ENCODE results near the gene F12.

The F12 gene

DNA sequence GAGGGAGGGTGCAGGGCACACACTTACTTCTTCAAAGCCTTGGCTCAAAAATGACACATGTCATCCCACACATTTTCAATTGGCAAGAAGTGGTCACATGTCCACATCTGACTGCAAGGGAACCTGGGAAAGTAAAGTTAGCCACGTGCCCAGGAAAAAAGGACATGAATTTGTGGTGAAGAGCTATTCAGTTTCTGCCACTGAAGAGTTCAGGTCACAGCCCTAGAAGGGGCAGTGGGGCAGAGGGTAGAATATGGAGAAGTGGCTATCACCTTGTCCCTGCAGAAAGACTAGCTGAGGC lies 53.5 kb downstream of the F12 start (continued):
- TF ChIP-seq, protein P1, sequence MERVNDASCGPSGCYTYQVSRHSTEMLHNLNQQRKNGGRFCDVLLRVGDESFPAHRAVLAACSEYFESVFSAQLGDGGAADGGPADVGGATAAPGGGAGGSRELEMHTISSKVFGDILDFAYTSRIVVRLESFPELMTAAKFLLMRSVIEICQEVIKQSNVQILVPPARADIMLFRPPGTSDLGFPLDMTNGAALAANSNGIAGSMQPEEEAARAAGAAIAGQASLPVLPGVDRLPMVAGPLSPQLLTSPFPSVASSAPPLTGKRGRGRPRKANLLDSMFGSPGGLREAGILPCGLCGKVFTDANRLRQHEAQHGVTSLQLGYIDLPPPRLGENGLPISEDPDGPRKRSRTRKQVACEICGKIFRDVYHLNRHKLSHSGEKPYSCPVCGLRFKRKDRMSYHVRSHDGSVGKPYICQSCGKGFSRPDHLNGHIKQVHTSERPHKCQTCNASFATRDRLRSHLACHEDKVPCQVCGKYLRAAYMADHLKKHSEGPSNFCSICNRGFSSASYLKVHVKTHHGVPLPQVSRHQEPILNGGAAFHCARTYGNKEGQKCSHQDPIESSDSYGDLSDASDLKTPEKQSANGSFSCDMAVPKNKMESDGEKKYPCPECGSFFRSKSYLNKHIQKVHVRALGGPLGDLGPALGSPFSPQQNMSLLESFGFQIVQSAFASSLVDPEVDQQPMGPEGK (CRISPR knock-in tag; IDR thresholded peaks at IDR 0.05; ENCODE audit: borderline replicate concordance) = no peak
- no peak for TF ChIP-seq ZNF70 (CRISPR knock-in tag; IDR thresholded peaks at IDR 0.05)
- no peak for TF ChIP-seq SNAI2 (CRISPR knock-in tag; IDR thresholded peaks at IDR 0.05)
- no peak for TF ChIP-seq BACH2 (CRISPR knock-in tag; IDR thresholded peaks at IDR 0.05; ENCODE audit: borderline replicate concordance)

DNA sequence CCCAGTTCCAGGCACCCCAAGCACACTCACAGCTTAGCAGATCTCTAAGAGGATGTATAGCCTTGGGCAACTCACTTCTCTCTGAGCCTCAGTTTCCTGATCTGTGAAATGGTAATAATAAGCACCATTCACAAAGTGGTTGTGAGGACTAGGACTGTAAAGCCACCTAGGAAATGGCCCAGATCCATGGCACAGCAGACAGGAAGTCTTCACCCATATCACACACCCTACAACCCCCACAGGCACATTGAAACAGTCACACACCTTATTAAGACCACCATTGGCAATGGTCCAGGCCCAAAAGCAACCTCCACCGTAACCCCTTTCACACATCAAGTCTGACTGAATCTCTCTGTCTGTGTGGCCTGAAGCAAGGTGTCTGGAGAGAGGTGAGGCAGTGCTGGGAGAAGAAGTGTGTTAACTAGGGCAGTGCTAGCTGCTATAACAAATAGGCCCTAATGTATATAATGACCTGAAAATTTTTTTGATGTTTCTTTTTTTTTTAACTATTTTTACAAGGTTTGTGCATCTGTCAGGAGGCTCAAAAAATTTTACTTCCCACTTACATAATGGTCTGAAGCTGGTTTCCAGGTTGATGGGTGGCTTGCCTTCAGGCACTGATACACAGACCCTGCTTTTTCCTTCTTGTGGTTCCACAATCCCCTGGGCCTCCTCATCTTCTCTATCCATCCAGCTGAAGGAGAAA lies 54.0 kb downstream of the F12 start:
- TF ChIP-seq, protein P2, sequence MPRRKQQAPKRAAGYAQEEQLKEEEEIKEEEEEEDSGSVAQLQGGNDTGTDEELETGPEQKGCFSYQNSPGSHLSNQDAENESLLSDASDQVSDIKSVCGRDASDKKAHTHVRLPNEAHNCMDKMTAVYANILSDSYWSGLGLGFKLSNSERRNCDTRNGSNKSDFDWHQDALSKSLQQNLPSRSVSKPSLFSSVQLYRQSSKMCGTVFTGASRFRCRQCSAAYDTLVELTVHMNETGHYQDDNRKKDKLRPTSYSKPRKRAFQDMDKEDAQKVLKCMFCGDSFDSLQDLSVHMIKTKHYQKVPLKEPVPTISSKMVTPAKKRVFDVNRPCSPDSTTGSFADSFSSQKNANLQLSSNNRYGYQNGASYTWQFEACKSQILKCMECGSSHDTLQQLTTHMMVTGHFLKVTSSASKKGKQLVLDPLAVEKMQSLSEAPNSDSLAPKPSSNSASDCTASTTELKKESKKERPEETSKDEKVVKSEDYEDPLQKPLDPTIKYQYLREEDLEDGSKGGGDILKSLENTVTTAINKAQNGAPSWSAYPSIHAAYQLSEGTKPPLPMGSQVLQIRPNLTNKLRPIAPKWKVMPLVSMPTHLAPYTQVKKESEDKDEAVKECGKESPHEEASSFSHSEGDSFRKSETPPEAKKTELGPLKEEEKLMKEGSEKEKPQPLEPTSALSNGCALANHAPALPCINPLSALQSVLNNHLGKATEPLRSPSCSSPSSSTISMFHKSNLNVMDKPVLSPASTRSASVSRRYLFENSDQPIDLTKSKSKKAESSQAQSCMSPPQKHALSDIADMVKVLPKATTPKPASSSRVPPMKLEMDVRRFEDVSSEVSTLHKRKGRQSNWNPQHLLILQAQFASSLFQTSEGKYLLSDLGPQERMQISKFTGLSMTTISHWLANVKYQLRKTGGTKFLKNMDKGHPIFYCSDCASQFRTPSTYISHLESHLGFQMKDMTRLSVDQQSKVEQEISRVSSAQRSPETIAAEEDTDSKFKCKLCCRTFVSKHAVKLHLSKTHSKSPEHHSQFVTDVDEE (CRISPR knock-in tag; IDR thresholded peaks at IDR 0.05) = no peak
- TF ChIP-seq ZC3H10 (CRISPR knock-in tag; IDR thresholded peaks at IDR 0.05) = no peak
- no peak for TF ChIP-seq ARNTL (CRISPR knock-in tag; IDR thresholded peaks at IDR 0.05; ENCODE audit: borderline replicate concordance, low read depth)
- TF ChIP-seq TOX (CRISPR knock-in tag; IDR thresholded peaks at IDR 0.05; ENCODE audit: borderline replicate concordance) = no peak
- no peak for TF ChIP-seq ZFP30 (CRISPR knock-in tag; IDR thresholded peaks at IDR 0.05)
- TF ChIP-seq, protein P3, sequence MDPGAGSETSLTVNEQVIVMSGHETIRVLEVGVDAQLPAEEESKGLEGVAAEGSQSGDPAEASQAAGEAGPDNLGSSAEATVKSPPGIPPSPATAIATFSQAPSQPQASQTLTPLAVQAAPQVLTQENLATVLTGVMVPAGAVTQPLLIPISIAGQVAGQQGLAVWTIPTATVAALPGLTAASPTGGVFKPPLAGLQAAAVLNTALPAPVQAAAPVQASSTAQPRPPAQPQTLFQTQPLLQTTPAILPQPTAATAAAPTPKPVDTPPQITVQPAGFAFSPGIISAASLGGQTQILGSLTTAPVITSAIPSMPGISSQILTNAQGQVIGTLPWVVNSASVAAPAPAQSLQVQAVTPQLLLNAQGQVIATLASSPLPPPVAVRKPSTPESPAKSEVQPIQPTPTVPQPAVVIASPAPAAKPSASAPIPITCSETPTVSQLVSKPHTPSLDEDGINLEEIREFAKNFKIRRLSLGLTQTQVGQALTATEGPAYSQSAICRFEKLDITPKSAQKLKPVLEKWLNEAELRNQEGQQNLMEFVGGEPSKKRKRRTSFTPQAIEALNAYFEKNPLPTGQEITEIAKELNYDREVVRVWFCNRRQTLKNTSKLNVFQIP (CRISPR knock-in tag; IDR thresholded peaks at IDR 0.05; ENCODE audit: borderline replicate concordance, low read depth) = no peak
- no peak for TF ChIP-seq CSDC2 (CRISPR knock-in tag; IDR thresholded peaks at IDR 0.05)
- no peak for TF ChIP-seq SNAI2 (CRISPR knock-in tag; IDR thresholded peaks at IDR 0.05)
- no peak for TF ChIP-seq GLIS3 (CRISPR knock-in tag; IDR thresholded peaks at IDR 0.05)
- no peak for ATAC-seq

DNA sequence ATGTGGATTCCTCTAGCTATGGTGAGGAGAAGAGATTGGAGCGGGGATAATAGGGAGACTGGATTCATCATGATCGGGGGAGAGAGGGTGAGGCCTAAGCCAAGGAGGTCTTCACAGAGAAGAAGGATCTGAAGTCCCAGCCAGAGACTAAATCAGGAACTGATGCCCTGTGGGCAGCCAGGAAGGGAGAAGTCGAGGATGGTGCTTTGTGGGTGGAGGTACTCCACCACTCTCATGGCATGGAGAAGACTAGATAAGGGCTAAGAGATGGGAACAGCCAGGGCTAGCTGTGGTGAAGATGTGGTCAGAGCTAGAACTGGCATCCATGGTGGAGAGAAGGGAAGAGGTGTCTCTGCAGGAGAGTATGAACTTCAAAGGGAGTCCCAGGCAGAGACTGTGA lies 54.7 kb downstream of the F12 start:
- ATAC-seq = no peak

More for the DNA sequence above, 54.7 kb downstream of the F12 start:
- TF ChIP-seq BACH2 (CRISPR knock-in tag; IDR thresholded peaks at IDR 0.05; ENCODE audit: borderline replicate concordance) = no peak
- no peak for TF ChIP-seq TOX (CRISPR knock-in tag; IDR thresholded peaks at IDR 0.05; ENCODE audit: borderline replicate concordance)
- no peak for TF ChIP-seq TCF4 (CRISPR knock-in tag; IDR thresholded peaks at IDR 0.05; ENCODE audit: borderline replicate concordance)
- no peak for TF ChIP-seq OSR1 (CRISPR knock-in tag; IDR thresholded peaks at IDR 0.05)
- TF ChIP-seq, protein P1 (CRISPR knock-in tag; IDR thresholded peaks at IDR 0.05; ENCODE audit: borderline replicate concordance) = no peak
- TF ChIP-seq, protein P4, sequence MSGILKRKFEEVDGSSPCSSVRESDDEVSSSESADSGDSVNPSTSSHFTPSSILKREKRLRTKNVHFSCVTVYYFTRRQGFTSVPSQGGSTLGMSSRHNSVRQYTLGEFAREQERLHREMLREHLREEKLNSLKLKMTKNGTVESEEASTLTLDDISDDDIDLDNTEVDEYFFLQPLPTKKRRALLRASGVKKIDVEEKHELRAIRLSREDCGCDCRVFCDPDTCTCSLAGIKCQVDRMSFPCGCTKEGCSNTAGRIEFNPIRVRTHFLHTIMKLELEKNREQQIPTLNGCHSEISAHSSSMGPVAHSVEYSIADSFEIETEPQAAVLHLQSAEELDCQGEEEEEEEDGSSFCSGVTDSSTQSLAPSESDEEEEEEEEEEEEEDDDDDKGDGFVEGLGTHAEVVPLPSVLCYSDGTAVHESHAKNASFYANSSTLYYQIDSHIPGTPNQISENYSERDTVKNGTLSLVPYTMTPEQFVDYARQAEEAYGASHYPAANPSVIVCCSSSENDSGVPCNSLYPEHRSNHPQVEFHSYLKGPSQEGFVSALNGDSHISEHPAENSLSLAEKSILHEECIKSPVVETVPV (CRISPR knock-in tag; IDR thresholded peaks at IDR 0.05) = no peak
- TF ChIP-seq, protein P3 (CRISPR knock-in tag; IDR thresholded peaks at IDR 0.05; ENCODE audit: borderline replicate concordance, low read depth) = no peak
- TF ChIP-seq PPARA (CRISPR knock-in tag; IDR thresholded peaks at IDR 0.05; ENCODE audit: borderline replicate concordance) = no peak
- no peak for TF ChIP-seq RARB (CRISPR knock-in tag; IDR thresholded peaks at IDR 0.05)
- no peak for TF ChIP-seq ZNF8 (CRISPR knock-in tag; IDR thresholded peaks at IDR 0.05)
- TF ChIP-seq SNAI2 (CRISPR knock-in tag; IDR thresholded peaks at IDR 0.05) = no peak
- no peak for TF ChIP-seq GLIS3 (CRISPR knock-in tag; IDR thresholded peaks at IDR 0.05)
- TF ChIP-seq, protein P2 (CRISPR knock-in tag; IDR thresholded peaks at IDR 0.05) = no peak
- TF ChIP-seq ZFP30 (CRISPR knock-in tag; IDR thresholded peaks at IDR 0.05) = no peak
- no peak for TF ChIP-seq ISL1 (CRISPR knock-in tag; IDR thresholded peaks at IDR 0.05)

Measured in SK-N-SH treated with all-trans-retinoic acid at 6 μM for 48 hours (cell line).